H1 (cell line): ENCODE results near the gene CORO7. TPM values are rescaled to one million over a fixed set of nuclear protein-coding genes. Genes with fewer than 3 reads are reported as not detected.

Experiments used
- EGR1 ChIP-seq: IDR thresholded peaks from 2 replicates; pipeline ENCODE4 v1.6.1; 2011; ENCODE audit warnings: low read depth, low read length, borderline replicate concordance
- KDM1A ChIP-seq: fragments of 200-600, 300-600 bp; sonication (generic); IDR thresholded peaks from 2 replicates; pipeline ENCODE4 v1.7.1; 2016; ENCODE audit warnings: mild to moderate bottlenecking, low read length, borderline replicate concordance
- PHF8 ChIP-seq: fragments of 200-600 bp; sonication (generic); conservative IDR thresholded peaks from 2 replicates; pipeline ENCODE4 v1.7.1; 2012; ENCODE audit warnings: low read depth, mild to moderate bottlenecking, inconsistent platforms, low read length, moderate library complexity
- POU5F1 ChIP-seq: IDR thresholded peaks from 2 replicates; pipeline ENCODE4 v1.6.1; 2011; ENCODE audit warnings: low read depth, mild to moderate bottlenecking, low read length, moderate library complexity
- RAD21 ChIP-seq, 2 experiments: IDR thresholded peaks in 1 of 2; conservative IDR thresholded peaks in 1 of 2; 2 replicates each; pipeline ENCODE4 v1.6.1; 2011; ENCODE audit warnings: low read depth in 2 of 2, low read length in 2 of 2, improper control_type of control experiment in 1 of 2, inconsistent platforms in 1 of 2, mild to moderate bottlenecking in 1 of 2, moderate library complexity in 1 of 2
- RBBP5 ChIP-seq: IDR thresholded peaks from 2 replicates; pipeline ENCODE4 v1.7.1; 2012; ENCODE audit warnings: low read depth, mild to moderate bottlenecking, inconsistent platforms, low read length, moderate library complexity, borderline replicate concordance
- TCF12 ChIP-seq: IDR thresholded peaks from 2 replicates; pipeline ENCODE4 v1.6.1; 2011; ENCODE audit warnings: low read depth, mild to moderate bottlenecking, low read length
- polyA plus RNA-seq, 7 experiments: library from polyadenylated mRNA; depleted of rRNA in 3 of 7; stranded (reverse) in 5 of 7; unstranded in 2 of 7; fragments of >200 nt in 5 of 7; fragments of 200-250 nt in 2 of 7; gene quantifications; 1 replicate in 5 of 7; 2 replicates in 1 of 7; 4 replicates in 1 of 7; pipeline versions ENCODE4 v1.2.1 to v1.2.3, GENCODE V29; 2011 to 2013; ENCODE audit warnings: missing spikeins in 2 of 7, mixed read lengths in 2 of 7
- total RNA-seq: library from RNA; stranded (reverse); fragmentation: NEBNext Ultra II Directional; extraction: Animal tissue kit (Norgen Biotek cat#: 25700); gene quantifications from 2 replicates; pipeline ENCODE4 v1.2.1, GENCODE V29; 2021

The CORO7 gene
- total and polyA plus RNA-seq, 2 of the 8 experiments (the other 6 are each of a cell fraction or from before 2014, with no cell fraction given) = 25.2 to 29.8 TPM

DNA sequence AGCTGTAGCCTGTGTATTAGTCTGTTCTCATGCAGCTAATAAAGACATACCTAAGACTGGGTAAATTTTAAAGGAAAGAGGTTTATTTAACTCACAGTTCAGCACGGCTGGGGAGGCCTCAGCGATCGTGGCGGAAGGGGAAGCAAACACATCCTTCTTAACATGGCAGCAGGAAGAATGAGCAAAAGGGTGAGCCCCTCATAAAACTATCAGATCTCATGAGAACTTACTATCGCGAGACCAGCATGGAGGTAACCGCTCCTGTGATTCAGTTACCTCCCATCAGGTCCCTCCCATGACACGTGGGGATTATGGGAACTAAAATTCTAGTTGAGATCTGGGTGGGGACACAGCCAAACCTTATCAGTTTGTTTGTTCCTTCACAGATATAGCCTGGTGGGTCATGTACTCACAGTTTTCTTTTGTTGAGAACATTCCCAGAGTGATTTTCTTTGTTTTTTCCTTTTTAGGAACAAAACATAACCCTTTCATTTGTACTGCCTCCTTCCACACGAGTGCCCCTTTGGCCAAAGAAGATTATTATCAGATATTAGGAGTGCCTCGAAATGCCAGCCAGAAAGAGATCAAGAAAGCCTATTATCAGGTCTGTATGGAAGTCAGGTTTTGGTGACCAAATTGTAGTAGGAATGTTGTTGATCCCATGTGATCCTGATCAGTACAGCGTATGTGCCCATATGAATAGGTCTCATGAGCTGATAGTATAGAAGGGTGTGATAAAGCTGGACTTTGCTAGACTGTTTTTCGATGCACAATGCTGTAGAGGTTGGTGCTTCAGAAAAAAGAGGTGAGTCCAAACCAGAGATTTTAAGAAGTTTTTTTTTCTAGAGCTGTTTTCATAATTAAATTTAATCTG is 17.8 kb upstream of the CORO7 start (continued):
- TF ChIP-seq KDM1A (no peak), RAD21 (IDR thresholded peaks at IDR 0.05 in 1 of 2, conservative IDR thresholded peaks at IDR 0.05 in 1 of 2; ENCODE audit: low read depth in 2 of 2, low read length in 2 of 2) (no peak), EGR1 (no peak), POU5F1 (no peak), PHF8 (no peak), TCF12 (no peak), RBBP5 (no peak)
- TF ChIP-seq, all 59 proteins: peak for 0
